GM19463 (cell line): ENCODE results near the gene CDCP2.
"Not testable (repeated sequence)": the region's sequence is repeated elsewhere in the genome, so short reads cannot be mapped to it uniquely, and the experiment has no call there.

Source experiments
- ATAC-seq: cut with Tn5 transposase; IDR thresholded peaks from one replicate; pipeline ENCODE4 v1.9.1; 2021; ENCODE audit warnings: mild to moderate bottlenecking, moderate library complexity; ENCODE audit not compliant: unreplicated experiment

Gene CDCP2

DNA sequence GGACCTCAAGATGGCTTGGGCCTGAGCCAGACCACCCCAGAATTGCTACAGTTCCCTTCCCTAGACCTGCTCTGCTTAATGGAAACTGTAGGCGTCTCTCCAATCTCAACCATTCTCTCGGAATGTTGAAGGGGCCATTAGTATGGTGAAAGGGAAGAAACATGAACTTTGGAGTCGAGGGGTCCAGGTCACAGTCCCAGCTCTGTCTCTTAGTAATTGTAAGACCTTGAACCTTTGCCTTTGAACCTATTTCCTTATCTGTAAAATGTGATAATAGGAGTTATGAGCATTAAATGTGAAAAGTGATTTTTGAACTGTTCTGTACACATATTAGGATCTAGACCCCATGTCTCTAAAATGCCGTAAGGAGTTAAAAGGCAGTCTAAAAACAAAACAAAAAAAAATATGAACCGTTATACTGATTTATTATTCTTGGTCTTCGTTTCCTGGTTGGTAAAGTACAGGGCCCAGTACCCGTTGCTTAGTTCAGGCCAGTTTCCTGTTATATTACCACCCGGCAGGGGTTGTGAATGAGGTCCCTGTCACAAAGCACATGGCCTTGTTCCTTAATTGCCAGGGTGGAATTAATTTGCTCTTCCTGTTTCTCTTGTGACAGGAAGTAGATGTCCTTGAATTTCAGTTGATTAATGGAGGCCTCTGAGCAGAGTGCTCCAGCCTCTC lies 57.1 kb downstream of the CDCP2 start:
- ATAC-seq = no peak

DNA sequence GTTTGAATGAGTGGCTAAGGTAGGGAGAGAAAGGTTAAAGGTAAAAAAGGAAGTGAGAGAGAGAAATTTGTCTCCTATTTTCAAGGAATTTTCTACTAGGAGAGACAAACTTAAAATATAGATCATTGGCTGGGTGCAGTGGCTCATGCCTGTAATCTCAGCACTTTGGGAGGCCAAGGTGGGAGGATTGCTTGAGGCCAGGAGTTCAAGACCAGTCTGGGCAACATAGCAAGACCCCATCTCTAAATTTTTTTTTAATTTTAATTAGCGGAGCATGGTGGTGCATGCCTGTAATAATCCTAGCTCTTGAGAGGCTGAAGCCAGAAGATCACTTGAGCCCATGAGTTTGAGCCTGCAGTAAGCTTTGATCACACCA lies 58.1 kb downstream of the CDCP2 start:
- not testable (repeated sequence) for ATAC-seq

DNA sequence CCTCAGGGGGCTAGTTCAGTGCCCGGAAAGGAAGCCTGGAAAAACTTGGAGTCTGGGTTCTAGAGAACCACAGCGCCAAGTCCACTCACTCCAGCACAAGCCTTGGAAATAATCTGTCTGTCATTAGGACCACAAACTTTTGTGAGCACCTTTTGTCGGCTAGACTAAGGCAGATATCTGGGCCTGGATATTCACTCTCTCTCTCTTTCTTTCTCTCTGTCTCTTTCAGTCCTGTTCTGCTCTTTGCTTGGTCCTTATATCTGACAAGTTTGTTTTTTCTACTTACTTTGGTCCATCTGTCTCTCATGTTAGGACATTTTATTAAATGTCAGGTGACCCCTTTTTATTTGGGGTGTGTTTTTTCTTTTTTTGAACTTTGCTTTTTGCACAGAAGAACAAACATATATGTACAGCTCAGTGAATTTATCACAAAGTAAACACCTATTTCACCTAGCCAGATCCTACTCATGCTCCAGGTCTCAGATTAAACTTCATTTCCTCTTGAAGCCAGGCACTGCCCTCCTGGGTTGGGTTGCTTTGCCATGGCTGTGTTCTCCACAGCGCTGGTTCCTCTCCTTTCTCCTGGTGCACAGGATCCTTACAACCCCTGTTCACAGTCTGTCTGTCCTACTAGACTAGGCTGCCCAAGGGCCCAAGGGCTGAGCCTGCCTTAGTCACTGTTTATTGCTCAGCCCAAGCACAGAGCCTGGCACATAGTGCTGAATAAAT lies 58.6 kb downstream of the CDCP2 start:
- no peak for ATAC-seq

DNA sequence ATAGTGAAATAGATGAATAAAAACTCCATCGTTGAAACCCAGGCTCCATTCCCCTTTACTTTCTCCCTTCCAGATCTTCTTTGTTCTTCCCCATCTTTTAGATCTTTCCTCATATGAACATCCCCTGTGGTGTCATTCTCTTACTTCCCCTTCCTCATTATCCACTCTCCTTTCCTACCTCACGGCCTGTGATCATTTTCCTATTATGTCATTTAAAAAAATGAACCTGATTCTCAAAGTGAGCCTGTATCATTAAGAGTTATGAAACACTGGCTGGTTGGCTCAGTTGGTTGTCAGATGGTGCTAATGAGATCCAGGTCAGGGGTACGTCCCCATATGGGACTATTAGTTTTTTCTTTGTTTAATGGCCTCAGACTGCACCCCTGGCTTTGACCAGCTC lies 61.1 kb downstream of the CDCP2 start:
- no peak for ATAC-seq

DNA sequence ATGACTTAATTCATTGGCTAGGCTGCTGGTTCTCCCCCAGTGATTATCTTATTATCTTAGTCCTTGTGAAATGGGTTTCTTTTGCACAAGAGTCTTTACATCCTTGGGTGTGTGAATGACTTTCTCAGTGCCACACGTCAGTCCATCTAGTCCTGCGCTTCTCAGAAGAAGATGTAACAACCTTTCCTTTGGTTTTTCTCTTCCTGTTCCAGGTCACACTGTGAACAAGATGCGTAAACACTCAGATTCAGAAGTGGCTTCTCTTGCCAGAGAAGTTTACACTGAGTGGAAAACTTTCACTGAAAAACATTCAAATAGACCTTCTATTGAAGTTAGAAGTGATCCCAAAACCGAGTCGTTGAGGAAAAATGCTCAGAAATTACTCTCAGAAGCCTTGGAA lies 64.4 kb downstream of the CDCP2 start:
- no peak for ATAC-seq

DNA sequence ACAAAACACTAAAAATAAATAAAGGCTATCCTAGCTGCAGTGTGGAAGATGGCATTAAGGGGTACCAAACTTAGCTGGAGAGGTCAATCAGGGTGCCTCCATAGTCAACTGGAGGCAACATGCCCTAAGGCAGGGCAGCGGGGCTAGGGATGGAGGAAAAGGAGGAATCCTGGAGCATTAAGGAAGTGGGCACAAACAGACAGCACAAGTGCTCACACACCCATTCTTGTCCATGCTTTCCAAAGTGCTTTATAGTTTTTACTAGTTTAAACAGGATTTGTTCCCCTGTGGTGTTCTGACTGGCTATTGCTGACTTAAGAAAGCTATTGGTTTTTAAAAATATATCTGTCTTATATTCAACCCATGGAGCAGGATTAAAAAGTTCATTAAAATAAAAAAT lies 66.0 kb downstream of the CDCP2 start:
- no peak for ATAC-seq

DNA sequence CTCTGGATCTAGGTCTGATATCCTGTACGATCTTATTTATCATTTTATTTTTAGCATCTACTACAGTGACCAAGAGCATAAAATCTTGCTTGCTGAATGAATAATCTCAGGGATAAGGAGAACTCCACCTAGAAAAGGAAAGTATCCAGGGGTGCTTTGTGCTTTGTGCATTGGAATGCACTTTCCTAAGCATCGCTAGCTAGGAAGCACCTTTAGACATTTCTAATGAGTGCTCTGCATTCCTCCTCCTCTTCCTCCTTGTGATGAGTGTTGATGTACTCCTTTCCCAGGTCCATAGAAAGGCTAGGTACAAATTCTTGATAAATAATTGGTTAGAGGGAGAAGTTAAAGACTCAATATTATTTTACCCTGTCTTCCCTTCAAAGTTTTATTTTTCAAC lies 68.0 kb downstream of the CDCP2 start:
- no peak for ATAC-seq
